ENCODE data around the gene NFATC4.

Gene NFATC4

GRCh38 chr14:24361326-24361725 is 6.7 kb upstream of the NFATC4 start:
- no peak for DNase-seq (ENCODE audit: low read depth)
- no peak overlapping the region for H3K4me3 ChIP-seq (ENCODE audit: low read length)
- TF ChIP-seq CTCF (conservative IDR thresholded peaks at IDR 0.05; ENCODE audit: low read length), result no peak

- TF ChIP-seq CTCF (conservative IDR thresholded peaks at IDR 0.05; ENCODE audit: low read length), result no peak
- DNase-seq (ENCODE audit: low read depth), result peak; percentile 82
- no peak overlapping the region for H3K4me3 ChIP-seq (ENCODE audit: low read length)
Observed at GRCh38 chr14:24362241-24362960, 5.6 kb upstream of the NFATC4 start.

GRCh38 chr14:24363401-24363800 is 4.6 kb upstream of the NFATC4 start:
- TF ChIP-seq CTCF (conservative IDR thresholded peaks at IDR 0.05; ENCODE audit: low read length), result no peak
- H3K4me3 ChIP-seq (ENCODE audit: low read length), result no peak overlapping the region
- no peak for DNase-seq (ENCODE audit: low read depth)

GRCh38 chr14:24364841-24365240 is 3.1 kb upstream of the NFATC4 start:
- no peak for TF ChIP-seq CTCF (conservative IDR thresholded peaks at IDR 0.05; ENCODE audit: low read length)
- H3K4me3 ChIP-seq (ENCODE audit: low read length), result no peak overlapping the region
- DNase-seq (ENCODE audit: low read depth), result peak; percentile 22

- TF ChIP-seq CTCF (conservative IDR thresholded peaks at IDR 0.05; ENCODE audit: low read length), result peak; percentile 83
- peak; percentile 96 for DNase-seq (ENCODE audit: low read depth)
- peak overlapping the region; percentile 60 for H3K4me3 ChIP-seq (ENCODE audit: low read length)
Observed at GRCh38 chr14:24365600-24366412, 2.2 kb upstream of the NFATC4 start.

- DNase-seq (ENCODE audit: low read depth), result no peak
- peak overlapping the region; percentile 60 for H3K4me3 ChIP-seq (ENCODE audit: low read length)
- no peak for TF ChIP-seq CTCF (conservative IDR thresholded peaks at IDR 0.05; ENCODE audit: low read length)
Observed at GRCh38 chr14:24366413-24366720, 1.6 kb upstream of the NFATC4 start.

Data from AG10803 (cell line).